Neural progenitor cell (in vitro differentiated cells): Measurements from ENCODE around the gene CISD1.

Source experiments
- EZH2 ChIP-seq: fragments of 200-600 bp; sonication (generic); IDR thresholded peaks from 2 replicates; pipeline ENCODE4 v1.6.1; 2017; ENCODE audit warnings: antibody characterized with exemption, mild to moderate bottlenecking, moderate library complexity
- EZH2phosphoT487 ChIP-seq: fragments of 200-600 bp; sonication (generic); IDR thresholded peaks from 2 replicates; pipeline ENCODE4 v1.6.1; 2017; ENCODE audit warnings: antibody characterized with exemption
- TF ChIP-seq, protein P1 (sequence below): fragments of 200-600 bp; sonication (generic); IDR thresholded peaks from 2 replicates; pipeline ENCODE4 v1.5.1; 2017; ENCODE audit warnings: antibody characterized with exemption, mild to moderate bottlenecking

- TF ChIP-seq, protein P1, sequence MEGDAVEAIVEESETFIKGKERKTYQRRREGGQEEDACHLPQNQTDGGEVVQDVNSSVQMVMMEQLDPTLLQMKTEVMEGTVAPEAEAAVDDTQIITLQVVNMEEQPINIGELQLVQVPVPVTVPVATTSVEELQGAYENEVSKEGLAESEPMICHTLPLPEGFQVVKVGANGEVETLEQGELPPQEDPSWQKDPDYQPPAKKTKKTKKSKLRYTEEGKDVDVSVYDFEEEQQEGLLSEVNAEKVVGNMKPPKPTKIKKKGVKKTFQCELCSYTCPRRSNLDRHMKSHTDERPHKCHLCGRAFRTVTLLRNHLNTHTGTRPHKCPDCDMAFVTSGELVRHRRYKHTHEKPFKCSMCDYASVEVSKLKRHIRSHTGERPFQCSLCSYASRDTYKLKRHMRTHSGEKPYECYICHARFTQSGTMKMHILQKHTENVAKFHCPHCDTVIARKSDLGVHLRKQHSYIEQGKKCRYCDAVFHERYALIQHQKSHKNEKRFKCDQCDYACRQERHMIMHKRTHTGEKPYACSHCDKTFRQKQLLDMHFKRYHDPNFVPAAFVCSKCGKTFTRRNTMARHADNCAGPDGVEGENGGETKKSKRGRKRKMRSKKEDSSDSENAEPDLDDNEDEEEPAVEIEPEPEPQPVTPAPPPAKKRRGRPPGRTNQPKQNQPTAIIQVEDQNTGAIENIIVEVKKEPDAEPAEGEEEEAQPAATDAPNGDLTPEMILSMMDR, result no peak
- TF ChIP-seq EZH2 (no peak), EZH2phosphoT487 (no peak)
Measured at GRCh38 chr10:58243269-58243668, 25.7 kb upstream of the CISD1 start.
